Stimulated activated CD4-positive, alpha-beta T cell treated with anti-CD3 and anti-CD28 coated beads, Interleukin-1b, Interleukin-23, amount 100 ng/mL, for 4 hours (primary cell): ENCODE results near the gene CASP9.
"Not testable (repeated sequence)": the region's sequence is repeated elsewhere in the genome, so short reads cannot be mapped to it uniquely, and the experiment has no call there.

ENCODE experiments used
- DNase-seq, 2 donors: peaks; one replicate each; pipeline ENCODE4 v3.0.0-alpha.2; 2020; ENCODE audit warnings: low read depth in 2 of 2

The CASP9 gene

DNA sequence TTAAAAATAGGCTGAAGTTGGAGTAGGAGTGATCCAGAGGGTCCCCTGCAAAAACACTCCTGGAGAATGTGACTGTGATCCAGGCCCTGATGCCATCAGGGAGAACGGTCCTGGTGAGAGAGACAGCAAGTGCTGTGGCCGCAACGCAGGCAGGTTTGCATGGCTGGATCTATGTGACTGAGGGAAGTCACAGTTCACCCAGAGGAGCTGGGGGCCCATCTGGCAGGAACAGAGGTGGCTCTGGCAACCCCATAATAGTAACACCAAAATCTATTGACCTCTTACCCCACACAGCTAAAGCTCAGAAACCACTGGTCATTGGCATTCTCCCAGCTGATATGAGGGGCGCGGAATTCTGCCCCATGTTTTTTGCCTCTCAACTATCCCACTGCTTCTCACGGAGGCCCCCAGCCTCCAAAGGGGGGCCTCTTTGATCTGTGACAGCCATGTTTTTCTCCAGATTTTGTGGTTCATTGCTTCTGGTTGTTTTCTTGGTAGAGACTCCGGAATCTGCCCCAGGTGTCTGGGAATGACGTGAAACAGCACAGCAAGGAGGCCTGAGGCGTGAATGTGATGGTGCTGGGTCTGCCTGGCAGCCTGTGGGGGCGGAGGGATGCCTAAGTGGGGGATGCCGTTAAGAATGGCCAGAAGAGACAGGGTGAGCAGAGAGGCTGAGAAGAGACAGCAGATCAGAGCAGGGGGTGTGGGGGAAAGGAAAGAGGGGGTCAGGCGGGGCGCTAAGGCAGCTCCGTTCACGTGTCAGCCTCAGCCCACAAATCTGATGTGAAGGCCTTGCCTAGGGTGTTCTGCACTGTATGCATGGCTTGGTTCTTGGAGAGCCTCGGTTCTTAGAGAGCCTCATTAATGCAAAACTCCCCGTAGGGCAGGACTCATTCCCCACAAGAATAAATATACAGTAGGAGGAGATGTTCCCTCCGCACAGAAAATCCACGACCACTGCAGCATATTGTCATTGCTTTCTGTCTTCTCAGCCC is 23.5 kb downstream of the CASP9 start:
- no peak for DNase-seq

DNA sequence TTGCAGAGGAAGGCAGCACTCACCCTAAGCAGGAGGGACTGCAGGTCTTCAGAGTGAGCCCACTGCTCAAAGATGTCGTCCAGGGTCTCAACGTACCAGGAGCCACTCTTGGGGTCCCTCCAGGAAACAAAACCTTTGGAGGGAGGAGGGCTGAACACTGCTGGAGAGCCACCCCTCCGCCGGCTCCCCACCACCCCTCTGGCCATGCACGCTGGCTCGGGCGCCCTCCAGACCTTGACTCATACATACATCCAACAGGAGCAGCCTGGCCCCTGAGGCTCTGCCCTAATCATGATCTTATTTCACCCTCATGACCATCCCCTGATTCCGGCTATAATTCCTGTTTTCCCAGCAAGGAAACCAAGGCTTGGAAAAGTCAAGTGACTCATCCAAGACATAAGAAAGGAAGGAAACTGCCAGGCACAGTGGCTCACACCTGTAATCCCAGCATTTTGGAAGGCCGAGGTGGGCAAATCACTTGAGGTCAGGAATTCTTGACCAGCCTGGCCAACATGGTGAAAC is 30.1 kb downstream of the CASP9 start:
- DNase-seq = no peak

DNA sequence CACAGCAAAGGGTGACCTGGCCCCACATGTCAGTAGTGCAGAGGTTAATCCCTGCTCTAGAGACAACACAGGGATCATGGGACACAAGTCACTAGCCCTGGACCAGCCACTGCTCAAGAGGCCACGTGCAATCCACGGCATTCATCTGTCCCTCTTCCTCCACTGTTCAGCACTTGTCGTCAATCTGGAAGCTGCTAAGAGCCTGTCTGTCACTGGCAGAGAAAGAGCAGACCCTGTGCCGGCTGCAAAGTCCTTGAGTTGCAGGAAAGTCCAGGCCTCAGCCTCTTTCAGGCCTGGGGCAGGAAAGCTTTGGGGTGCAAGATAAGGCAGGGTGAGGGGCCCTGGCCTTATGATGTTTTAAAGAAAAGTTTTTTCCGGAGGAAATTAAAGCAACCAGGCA is 31.4 kb downstream of the CASP9 start:
- no peak for DNase-seq

DNA sequence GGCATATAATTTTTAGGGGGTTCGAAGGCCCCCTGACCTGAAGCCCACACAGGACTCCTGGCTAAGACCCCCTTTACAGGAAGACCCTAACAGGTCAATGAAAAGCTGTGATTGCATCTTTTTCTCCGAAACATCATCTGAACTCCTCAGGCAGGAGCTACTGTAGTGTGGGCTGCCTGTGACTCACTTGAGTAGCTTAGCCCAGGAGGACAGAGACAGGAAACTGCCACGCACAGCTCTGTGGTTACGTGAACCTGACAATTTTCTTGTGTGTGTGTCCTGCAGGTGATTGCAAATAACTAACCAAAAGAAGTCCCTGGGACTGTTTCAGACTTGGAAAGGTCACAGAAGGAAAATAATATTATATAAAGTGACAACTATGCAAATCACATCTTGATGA is 33.0 kb downstream of the CASP9 start:
- DNase-seq = not testable (repeated sequence)

DNA sequence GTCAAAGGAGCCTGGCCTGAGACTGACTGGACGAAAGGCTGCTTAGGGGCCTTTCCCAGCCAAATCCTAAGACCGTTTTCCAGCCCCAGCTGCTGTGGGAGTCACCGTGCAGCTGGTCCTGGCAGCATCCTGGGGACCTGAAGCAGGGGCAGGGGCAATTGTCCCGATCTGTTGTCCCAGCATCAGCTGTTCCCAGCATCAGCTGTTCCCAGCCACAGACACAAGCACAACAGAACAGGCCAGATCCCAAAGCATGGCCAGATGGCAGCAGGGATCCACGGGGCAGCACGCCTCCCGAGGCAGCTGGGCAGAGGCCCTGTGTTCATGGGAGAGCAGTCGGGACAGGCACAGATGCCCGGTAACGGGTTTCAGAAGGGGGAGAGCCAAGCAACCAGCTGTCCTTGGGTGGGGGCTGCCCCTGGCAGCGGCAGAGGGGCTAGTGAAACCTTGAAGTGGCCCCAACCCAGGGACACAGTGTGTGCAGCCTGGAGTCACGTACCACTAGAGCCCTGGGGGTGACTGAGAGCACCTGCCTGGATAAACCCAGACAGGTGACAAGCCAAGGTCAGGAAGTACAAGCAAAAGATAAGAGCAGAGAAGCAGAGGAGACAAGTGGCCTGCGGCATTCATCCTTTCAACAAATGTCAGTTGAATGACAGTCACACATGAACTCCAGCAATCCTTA is 34.8 kb downstream of the CASP9 start:
- no peak for DNase-seq

DNA sequence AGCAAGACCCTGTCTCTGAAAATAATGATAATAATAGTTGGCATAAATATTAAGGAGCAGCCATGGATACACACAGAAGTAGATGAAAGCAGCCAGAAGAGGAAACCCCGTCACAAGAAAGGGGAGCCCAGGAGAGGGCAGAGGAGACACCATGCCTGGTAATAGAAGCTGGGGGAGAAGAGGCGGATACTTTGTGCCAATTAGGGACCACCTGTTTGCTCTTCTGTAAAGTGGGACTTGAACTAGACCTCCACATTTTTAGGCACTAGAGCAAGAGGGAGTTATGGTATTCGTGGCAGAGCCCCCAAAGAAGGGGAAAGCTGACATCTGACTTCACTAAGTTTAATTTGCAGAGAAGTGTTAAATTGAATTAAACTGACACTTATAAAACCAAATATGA is 35.6 kb downstream of the CASP9 start:
- DNase-seq = no peak

DNA sequence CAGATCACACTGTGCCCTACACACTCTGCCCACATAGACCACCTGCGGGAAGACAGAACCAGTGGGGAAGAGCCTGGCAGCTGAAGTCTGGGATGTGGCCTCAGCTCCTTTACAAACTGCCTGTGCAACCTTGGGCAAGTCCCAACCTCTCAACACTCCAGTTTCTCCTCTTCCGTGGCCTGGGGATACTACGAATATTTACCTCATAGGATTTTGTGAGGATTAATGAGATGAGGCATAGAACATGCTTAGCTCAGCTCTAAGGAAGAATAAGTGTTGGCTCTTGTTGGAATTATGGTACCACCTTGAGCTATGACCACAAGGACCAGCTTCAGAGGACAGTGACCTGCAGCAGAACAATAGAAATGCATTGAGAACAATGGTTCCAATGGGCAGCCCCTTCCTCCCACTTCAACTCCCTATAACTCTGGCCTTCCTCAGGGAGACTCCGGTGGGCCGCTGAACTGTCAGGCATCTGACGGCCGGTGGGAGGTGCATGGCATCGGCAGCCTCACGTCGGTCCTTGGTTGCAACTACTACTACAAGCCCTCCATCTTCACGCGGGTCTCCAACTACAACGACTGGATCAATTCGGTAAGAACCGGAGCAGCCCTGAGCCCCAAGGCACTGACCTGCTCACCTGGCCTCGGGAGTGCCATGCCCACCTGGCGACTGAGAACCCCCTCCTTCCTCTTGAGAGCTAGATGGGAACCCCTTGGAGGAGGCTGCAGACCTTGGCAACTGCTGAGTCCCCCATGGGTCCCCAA is 37.0 kb downstream of the CASP9 start:
- DNase-seq = not testable (repeated sequence)

DNA sequence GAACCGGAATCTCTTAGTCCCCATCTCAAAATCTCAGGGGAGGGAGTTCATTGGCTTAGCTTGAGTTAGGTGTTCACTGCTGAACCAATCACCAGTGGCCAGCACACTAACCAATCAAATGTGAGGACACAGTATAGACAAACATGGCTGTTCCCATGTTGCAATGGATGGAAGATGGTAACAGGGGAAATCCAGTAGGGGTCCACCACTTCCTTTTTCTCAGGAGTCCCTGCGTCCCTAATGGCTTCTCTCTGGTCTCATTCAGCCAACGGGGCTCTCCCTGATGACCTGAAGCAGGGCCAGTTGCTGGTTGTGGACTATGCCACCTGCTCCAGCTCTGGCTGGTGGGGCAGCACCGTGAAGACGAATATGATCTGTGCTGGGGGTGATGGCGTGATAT is 38.4 kb downstream of the CASP9 start:
- DNase-seq = no peak

DNA sequence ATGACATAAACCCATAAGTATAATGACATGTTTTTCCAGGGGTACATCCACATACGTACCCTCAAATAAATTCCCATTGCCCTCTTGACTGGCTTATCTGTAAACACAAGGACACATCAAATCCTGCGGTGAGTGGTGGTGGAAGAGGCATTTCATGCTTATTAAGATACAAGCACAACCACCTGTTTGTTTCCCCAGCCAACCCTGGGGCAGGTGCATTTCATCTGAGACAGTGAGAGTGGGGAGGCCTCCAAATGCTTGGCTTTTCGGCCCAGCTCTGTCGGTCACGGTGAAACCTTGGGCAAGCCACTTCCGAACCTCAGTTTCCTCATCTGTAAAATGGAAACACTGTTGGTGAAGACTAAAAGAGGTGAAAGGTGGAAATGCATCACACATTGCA is 39.6 kb downstream of the CASP9 start:
- not testable (repeated sequence) for DNase-seq

DNA sequence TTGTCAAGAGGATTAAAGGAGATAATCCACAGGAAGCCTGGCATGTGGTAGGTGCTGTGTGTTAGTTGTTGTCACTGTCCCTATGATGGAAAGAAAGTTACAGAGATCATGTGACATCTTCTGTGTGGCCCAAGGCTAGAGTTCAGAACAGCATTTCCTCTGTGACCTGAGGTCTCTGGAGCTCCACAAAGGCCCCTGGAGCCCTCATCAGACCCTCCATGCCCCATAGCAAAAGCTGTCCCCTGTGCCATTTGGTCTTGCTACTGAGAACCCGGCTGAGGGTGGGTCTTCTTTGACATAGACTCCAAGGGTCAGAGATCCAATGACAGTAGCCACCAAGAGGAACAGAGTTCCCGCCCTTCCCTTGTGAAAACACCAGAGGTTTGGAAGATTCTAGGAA is 40.0 kb downstream of the CASP9 start:
- DNase-seq = no peak

DNA sequence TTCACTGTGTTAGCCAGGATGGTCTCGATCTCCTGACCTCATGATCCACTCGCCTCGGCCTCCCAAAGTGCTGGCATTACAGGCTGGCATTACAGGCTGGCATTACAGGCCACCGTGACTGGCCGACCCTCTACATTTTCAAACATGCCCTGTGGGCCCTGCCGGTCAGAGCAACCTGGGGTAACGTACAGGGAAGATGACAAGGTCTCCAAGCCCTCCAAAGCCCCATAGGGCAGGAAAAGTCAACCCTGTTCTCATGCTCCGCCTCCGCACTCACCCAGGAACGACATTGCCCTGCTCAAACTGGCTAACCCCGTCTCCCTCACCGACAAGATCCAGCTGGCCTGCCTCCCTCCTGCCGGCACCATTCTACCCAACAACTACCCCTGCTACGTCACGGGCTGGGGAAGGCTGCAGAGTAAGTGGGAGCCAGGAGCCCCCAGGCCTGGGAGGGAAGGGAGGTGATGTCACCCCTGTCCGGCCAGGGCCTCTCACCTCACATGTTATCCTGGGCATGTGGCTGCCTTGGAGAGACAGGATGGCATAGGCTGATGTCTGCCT is 41.0 kb downstream of the CASP9 start:
- not testable (repeated sequence) for DNase-seq

DNA sequence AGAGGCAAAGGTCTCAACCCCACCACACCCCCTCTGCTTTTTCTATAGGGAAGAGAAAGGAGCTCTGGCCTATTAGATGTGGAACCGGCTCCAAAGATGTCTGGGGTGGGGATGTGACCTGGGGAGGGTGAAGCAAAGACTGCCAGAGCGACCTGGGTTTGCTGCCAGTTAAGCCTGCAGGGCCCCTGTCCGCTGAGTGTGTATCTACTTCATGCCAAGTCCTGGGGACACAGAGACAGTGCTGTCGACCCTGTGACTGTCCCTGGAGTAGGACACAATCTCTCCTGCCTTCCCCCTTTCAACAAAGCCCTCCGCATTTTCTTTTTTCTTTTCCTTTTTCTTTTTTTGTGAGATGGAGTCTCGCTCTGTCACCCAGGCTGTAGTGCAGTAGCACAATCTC is 41.6 kb downstream of the CASP9 start:
- not testable (repeated sequence) for DNase-seq

DNA sequence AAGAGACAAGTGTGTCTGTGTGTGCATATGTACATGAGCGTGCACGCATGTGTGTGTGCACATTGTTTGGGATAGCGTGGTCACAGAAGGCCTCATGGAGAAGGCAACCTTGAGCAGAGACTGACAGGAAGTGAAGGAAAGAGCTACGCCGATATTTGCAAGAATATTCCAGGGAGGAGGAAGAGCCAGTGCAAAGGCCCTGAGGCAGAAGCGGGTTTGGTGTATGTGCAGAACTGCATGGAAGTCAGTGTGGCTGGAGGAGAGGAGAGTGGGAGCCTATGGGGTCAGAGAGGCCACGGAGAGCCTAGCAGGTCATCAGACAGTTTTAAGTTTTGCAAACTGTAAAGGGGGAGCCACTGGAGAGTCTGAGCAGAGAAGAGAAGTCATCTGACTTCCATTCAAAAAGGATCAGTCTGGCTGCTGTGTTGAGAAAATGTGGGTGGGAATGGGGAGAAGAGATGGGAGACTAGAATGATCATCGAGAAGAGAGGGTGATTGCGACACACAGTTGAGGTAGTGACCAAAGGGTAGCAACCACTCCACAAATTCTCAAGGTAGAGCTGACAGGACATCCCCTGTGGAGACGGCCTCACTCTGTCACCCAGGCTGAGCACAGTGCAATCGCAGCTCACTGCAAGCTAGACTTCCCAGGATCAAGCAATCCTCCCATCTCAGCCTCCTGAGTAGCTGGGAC is 44.2 kb downstream of the CASP9 start:
- DNase-seq = no peak

DNA sequence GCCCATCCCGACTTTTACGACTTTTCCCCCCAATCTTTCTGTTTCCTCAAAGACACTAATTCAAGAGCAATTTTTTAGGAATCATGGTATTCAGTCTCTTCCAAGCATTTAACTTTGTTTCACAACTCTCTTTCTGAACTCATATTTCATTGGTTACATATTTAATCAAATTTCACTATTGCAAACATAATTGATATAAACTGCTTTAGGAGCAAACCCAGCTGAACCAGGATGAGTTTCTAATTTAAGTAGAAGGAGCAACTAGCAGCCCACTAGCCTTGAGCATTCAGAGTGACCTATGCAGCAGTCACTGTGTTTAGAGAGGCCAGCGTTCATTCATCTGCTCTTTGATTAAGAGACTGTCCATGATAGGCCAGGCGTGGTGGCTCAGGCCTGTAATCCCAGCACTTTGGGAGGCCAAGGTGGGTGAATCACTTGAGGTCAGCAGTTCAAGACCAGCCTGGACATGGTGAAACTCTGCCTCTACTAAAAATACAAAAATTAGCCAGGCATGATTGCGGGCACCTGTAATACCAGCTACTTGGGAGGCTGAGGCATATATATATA is 46.3 kb downstream of the CASP9 start:
- DNase-seq = no peak

DNA sequence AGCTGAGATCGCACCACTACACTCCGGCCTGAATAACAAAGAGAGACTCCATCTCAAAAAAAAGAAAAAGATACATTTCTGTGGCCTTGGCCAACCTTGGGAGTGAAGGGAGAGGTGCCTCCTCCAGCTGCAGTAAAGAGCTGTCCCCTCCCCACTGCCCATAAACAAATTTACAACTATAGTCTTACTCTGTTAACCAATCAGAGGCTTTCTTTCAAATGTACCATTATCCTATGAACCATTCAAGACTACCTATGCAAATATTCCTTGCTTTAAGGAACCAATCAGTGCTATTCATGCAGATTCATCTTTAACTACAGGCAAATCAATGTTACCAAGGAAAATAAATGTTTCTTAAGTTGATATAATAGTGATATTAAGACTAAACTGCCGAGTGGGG is 47.1 kb downstream of the CASP9 start:
- no peak for DNase-seq

DNA sequence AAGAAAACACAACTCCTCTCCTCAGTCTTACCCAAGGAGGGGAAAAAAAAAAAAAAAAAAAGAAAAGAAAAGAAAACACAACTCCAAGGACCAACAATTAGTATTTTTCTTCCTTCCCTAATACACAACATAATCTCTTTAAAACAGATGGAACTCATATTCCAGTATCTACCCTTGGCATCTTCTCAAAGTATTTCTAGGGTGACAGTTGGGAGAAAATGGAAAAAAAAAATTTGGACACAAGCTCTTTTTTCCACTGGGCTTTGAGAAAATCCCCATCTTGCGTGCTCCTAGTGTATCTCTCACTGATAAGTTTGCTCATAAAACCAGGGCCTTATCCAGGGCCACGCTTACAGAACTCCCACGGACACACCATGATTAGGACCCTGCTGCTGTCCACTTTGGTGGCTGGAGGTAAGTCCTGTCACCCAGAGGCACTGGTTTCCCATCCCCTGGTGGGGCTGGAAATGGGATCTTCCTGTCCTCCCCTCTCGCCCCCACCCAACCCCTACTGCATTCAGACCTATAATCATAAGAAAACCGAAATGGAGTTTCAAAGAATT is 48.2 kb downstream of the CASP9 start, which contains the start of gene CELA2B:
TSS of gene CELA2B (plus strand) at position 353 of the 563 bp plus-strand sequence. CDS start at position 375, 22 bp downstream.
- no peak for DNase-seq

DNA sequence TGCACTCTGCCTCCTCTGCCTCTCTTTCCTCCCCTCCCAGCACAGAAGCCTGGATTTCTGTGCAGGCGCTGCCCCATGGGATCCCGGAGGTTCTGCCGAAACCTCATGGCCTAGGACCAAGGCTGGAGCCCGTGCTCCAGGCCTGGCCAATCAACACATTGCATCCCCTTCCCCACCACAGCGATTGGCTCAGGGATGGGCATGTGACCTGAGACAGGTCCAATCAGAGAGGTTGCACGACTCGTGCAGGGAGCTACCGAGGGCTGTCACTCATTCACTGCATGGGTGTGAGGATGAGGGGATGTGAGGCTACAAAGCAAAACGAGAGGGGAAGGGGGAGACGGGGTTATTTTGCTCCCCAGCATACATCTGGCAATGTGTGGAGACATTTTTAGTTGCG is 51.4 kb downstream of the CASP9 start:
- DNase-seq = no peak

DNA sequence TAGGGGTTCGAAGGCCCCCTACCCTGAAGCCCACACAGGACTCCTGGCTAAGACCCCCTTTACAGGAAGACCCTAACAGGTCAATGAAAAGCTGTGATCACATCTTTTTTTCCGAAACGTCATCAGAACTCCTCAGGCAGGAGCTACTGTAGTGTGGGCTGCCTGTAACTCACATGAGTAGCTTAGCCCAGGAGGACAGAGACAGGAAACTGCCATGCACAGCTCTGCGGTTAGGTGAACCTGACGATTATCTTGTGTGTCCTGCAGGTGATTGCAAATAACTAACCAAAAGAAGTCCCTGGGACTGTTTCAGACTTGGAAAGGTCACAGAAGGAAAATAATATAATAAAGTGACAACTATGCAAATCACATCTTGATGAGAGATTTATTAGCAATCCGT is 52.3 kb downstream of the CASP9 start:
- not testable (repeated sequence) for DNase-seq

DNA sequence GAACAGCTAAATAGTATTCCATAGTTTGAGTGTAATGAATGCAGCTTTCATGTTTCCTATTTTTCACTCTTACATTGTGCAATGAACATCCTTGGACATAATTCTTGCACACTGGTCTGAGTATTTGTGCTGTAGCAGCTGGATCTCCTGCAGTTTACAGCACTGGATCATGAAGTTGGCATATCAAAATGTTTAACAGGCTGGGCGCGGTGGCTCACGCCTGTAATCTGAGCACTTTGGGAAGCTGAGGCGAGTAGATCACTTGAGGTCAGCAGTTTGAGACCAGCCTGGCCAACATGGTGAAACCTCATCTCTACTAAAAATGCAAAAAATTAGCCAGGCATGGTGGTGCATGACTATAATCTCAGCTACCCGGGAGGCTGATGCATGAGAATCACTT is 52.9 kb downstream of the CASP9 start:
- DNase-seq = not testable (repeated sequence)

DNA sequence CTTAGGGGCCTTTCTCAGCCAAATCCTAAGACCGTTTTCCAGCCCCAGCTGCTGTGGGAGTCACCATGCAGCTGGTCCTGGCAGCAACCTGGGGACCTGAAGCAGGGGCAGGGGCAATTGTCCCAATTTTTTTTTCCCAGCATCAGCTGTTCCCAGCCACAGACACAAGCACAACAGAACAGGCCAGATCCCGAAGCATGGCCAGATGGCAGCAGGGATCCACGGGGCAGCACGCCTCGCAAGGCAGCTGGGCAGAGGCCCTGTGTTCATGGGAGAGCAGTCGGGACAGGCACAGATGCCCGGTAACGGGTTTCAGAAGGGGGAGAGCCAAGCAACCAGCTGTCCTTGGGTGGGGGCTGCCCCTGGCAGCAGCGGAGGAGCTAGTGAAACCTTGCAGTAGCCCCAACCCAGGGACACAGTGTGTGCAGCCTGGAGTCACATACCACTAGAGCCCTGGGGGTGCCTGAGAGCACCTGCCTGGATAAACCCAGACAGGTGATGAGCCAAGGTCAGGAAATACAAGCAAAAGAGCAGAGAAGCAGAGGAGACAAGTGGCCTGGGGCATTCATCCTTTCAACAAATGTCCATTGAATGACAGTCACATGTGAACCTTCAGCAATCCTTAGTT is 54.1 kb downstream of the CASP9 start:
- not testable (repeated sequence) for DNase-seq
